Body of pancreas (tissue), 4 donors: Measurements from ENCODE around the gene ARHGAP42.

Source experiments
- CTCF ChIP-seq, 7 experiments: fragments of 450-650 bp in 4 of 7; fragments of 200-600 bp in 3 of 7; sonication (generic) in 3 of 7; IDR thresholded peaks; one replicate each; pipeline ENCODE4 v1.5.1; 2016 to 2019; ENCODE audit warnings: antibody characterized with exemption in 7 of 7
- POLR2A ChIP-seq, 3 donors: fragments of 450-650 bp; IDR thresholded peaks; one replicate each; pipeline ENCODE4 v1.6.1; 2016; ENCODE audit warnings: antibody characterized with exemption in 3 of 3, mild to moderate bottlenecking in 2 of 3

- TF ChIP-seq POLR2A (IDR thresholded peaks at IDR 0.05) (no peak), CTCF (IDR thresholded peaks at IDR 0.05) (no peak)
Measured at GRCh38 chr11:101030015-101030414, 342.9 kb downstream of the ARHGAP42 start.
